Astrocyte of the spinal cord (primary cell): ENCODE results near the gene FAM124A.

Experiments
- DNase-seq: peaks from one replicate; pipeline ENCODE4 v3.0.0; 2011; ENCODE audit warnings: low read depth, low spot score
- H3K4me3 ChIP-seq: 2 replicates; pipeline ENCODE4 v1.5.1; 2011; ENCODE audit warnings: low read depth, mild to moderate bottlenecking, low read length, moderate library complexity
- in situ Hi-C: cut with HindIII; loops from 2 replicates; pipeline ENCODE4 v1.10.0; 2017; ENCODE audit warnings: low sequenced_read_pairs
- TF ChIP-seq, protein P1 (sequence below): IDR thresholded peaks from 2 replicates; pipeline ENCODE4 v1.5.1; 2012; ENCODE audit warnings: low read depth, mild to moderate bottlenecking, low read length, inconsistent platforms

The FAM124A gene

DNA sequence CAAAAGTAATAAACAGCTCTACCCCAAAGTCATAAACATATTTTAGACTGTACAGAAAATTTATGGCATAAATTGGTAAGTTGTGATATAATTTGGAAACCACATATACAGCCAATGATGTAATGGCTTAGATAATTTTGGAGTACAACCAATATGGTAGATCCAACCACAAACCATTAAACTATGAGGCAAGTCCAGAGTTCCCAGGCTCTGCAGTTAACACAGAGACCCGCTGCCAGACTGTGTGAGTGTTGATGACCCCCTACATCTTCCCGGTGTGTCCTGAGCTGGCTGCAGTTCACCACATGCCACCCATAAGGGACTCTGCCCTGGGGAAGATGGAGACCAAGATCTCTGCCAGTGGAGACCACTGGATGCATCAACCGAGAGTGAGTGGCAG is 107.4 kb downstream of the FAM124A start:
- no peak overlapping the region for H3K4me3 ChIP-seq
- in situ Hi-C loops = no loop called here
- DNase-seq = no peak
- TF ChIP-seq, protein P1, sequence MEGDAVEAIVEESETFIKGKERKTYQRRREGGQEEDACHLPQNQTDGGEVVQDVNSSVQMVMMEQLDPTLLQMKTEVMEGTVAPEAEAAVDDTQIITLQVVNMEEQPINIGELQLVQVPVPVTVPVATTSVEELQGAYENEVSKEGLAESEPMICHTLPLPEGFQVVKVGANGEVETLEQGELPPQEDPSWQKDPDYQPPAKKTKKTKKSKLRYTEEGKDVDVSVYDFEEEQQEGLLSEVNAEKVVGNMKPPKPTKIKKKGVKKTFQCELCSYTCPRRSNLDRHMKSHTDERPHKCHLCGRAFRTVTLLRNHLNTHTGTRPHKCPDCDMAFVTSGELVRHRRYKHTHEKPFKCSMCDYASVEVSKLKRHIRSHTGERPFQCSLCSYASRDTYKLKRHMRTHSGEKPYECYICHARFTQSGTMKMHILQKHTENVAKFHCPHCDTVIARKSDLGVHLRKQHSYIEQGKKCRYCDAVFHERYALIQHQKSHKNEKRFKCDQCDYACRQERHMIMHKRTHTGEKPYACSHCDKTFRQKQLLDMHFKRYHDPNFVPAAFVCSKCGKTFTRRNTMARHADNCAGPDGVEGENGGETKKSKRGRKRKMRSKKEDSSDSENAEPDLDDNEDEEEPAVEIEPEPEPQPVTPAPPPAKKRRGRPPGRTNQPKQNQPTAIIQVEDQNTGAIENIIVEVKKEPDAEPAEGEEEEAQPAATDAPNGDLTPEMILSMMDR = no peak

DNA sequence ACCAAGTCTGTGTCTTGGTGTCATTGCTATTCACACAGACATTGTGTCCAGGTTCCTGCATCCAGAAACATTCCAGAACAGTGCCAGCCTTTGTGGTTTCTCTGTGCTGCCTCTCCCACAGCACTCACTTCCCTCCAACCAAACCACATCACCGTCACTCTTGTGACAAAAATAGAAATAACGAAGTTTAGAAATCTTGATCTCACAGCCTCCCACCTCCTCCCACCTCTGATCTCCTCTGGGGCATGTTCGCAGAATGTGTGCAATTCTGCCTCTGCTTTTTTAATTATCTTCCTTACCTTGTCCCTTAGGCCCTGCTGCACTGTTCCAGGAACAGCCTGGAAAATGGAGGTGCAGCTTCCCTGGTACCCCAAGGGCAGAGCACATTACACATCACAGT is 108.6 kb downstream of the FAM124A start:
- in situ Hi-C loops = no loop called here
- DNase-seq = peak; percentile 61
- H3K4me3 ChIP-seq = no peak overlapping the region
- TF ChIP-seq, protein P1 = no peak

DNA sequence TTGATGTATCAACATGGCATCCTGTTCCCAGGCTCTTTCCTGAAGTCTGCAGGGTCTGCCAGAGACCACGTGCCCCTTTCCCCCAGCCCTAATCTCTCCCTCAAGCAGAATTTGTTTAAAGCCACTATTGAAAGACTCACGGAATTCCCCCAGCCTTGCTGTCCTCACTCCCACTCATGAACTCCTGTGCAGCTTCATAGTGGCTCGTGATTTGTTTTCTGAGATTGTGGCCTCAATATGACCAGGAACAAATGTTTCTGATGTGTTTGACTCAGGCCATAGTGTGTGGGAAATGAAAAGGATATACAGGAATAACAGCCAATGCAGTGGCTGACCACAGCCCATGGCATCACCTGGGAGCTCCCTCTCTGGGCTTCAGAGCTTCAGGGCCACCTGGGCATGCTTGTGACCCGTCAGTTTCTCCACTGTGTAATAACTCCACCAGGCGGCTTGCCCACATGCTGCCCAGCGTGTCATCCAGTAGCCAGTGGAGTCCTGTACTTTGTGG is 109.2 kb downstream of the FAM124A start:
- TF ChIP-seq, protein P1 = no peak
- in situ Hi-C loops = no loop called here
- DNase-seq = no peak
- H3K4me3 ChIP-seq = no peak overlapping the region

DNA sequence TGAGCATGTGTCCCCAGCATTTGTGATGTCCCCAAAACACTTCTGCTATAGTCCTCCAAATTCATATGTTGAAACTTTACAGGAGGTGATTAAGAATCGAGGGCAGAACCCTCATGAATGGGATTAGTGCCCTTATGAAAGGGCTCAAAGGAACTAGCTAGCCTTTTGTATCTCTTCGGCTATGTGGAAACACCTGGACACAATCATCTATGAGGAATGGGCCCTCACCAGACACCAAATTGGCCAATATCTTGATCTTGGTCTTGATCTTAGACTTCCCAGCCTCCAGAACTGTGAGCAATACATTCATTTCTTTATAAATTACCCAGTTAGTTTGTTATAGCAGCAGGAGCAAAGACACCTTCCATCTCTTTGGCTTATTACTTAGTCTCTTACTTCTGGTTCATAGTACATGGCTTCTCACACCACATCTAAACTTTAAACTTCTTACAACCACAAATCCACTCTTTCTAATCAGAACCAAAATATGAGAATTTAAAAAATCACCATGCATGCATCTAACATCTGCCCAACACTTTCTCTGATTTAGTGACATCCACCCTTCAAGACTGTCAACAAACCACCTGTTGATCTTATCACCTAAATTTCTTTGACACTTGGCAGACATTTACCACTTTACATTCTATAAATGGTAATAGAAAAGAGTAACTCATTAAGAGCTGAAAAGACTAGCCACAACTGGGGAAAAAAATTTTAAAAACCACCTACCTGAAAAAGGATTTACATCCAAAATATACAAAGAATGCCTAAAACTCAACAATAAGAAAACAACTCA is 110.6 kb downstream of the FAM124A start:
- H3K4me3 ChIP-seq = no peak overlapping the region
- DNase-seq = no peak
- TF ChIP-seq, protein P1 = no peak
- in situ Hi-C loops = no loop called here

DNA sequence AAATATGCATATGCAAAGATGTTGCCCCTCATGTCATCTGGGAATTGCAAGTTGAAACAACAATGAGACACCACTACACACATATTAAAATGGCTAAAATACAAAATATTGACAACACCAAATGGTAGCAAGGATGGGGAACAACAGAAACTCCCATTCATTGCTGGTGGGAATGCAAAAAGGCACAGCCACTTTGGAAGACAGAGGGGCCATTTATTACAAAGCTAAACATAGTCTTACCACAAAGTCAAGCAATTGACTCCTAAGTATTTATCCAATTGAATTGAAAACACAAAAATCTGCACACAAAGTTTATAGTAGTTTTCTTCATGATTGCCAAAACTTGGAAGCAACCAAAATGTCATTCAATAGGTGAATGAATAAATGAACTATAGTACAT is 111.2 kb downstream of the FAM124A start:
- in situ Hi-C loops = no loop called here
- TF ChIP-seq, protein P1 = no peak
- DNase-seq = no peak
- H3K4me3 ChIP-seq = no peak overlapping the region

DNA sequence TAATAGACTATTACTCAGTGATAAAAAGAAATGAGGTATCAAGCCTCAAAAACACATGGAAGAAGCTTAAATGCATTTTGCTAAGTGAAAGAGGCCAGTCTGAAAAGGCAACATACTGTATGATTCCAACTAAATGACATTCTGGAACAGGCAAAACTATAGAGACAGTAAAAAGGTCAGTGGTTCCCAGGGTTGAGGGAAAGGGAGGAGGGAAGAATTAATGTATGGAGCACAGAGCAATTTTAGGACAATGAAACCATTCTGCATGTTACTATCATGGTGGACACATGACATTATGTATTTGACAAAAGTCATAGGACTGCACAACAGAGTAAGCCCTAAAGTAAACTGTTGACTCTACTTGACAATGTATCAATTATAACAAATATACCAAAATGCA is 111.6 kb downstream of the FAM124A start:
- TF ChIP-seq, protein P1 = no peak
- no peak for DNase-seq
- in situ Hi-C loops = no loop called here
- H3K4me3 ChIP-seq = no peak overlapping the region
